COR-L47 (cell line): ENCODE results near the gene MRPS18A.
A peak's percentile ranks its signal among the peaks of the same experiment; 100 is the strongest.
"Not testable (repeated sequence)": the region's sequence is repeated elsewhere in the genome, so short reads cannot be mapped to it uniquely, and the experiment has no call there.

Experiments used
- DNase-seq: peaks from one replicate; lab custom pipeline; 2025; lab: John Stamatoyannopoulos, UW

MRPS18A gene

GRCh38 chr6:43671011-43671800 lies 16.4 kb downstream of the MRPS18A start:
- no peak for DNase-seq

GRCh38 chr6:43670623-43670986 lies 17.0 kb downstream of the MRPS18A start:
- no peak for DNase-seq

DNA sequence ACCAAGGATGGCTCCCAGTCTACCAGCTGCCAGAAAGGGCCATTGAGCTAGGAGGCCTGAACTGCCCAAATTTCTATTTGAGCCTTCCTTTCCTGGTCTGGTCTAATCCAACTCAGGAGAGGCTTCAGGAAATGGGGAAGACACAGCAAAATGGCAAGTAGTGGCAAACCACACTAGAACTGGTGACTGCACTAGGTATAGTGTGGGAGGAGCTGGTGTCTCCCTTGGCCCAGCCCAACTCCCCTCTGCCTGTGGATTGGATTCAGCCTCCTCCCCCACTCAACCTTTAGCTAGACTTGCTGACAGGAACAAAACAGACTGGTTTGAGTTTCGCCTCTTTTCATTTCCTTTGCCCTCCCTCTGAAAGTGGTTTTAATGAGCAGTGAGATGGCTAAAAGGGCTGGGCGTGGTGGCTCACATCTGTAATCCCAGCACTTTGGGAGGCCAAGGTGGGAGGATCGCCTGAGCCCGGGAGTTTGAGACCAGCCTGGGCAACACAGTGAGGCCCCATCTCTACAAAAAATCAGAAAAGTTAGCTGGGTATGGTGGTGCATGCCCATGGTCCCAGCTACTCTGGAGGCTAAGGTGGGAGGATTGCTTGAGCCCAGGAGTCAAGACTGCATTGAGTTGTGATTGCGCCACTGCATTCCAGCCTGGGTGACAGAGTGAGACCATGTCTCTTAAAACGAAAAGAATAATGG lies 17.5 kb downstream of the MRPS18A start:
- DNase-seq, result no peak

- DNase-seq, result no peak
Observed at GRCh38 chr6:43669050-43669921, 18.3 kb downstream of the MRPS18A start.

GRCh38 chr6:43668151-43669028 lies 19.2 kb downstream of the MRPS18A start:
- DNase-seq, result peak; percentile 67

DNA sequence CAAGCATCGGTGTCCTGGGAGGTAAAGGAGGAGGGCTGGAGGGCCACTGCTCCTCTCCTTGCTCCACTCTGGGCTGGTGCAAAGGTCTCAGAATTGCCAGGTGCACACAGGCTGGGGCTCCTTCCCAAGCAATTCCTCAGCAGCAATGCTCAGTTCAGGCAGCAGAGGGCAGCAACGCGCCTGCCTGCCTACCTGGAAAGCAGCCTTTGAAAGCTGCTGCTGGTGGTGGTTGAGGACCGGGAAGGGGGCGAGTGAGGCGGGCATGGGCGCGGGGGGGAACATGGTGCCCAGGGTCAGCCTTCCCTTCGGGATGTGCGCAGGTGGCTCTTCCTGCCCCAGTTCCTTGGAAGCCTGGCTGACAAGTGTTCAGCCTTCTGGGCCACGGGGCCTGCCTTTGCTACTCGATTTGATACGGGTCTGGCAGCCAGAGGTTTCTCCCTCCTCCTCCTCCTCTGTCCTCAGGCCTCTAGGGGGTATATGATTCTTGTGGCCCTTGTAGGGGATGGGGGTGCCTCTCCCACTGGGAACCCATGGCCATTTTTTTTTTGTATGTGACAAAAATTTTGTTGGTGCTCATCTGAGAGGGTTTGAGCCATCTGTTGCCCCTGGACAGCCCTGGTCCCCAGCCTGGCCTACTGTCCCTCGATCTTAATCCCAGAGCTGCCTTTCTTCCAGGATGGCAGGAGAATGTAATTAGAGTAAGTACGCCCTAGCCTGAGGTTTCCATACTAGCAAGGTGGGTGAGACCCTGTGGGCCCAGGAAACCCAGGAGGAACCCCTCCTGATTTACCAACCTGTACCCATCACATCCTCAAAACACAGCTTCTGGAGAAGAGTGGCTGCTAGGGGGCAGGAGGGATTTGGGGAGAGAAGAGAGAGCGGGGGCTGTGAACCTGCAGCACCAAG lies 20.1 kb downstream of the MRPS18A start:
- DNase-seq, result peak; percentile 67

DNA sequence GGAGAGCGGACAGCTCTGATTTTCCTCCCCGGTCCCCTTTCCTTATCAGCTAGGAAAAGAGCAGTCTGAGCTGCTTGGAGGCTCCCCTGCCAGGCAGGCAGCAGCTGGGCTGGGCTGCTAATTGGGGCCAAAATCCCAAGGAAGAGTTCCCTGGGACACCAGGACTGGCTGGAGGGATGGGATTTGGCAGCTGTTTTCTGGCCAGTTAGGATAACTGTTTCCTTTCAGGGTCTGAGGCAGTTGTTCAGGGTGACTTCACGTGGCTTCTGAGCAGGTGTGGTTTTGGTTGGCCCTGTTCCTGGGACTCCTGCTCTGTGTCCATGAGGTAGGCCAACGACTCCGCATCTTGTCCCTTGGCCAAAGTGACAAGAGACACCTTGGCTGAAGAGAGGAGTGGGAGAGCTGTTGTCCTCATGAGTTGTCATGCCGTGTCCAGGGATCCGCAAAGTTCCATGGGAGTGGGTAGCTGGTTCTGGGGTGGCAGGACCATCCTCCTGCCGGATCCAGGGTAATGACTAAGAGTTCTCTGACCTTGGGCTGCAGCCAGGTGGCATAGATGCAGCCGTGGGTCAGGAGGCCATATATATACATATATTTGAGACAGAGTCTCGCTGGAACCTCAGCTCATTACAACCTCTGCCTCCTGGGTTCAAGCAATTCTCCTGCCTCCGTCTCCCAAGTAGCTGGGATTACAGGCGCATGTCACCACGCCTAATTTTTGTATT lies 21.2 kb downstream of the MRPS18A start:
- no peak for DNase-seq

- no peak for DNase-seq
Observed at GRCh38 chr6:43665376-43665775, 22.2 kb downstream of the MRPS18A start.

GRCh38 chr6:43662948-43663347 lies 24.6 kb downstream of the MRPS18A start:
- not testable (repeated sequence) for DNase-seq

GRCh38 chr6:43658161-43658560 lies 29.4 kb downstream of the MRPS18A start:
- DNase-seq, result no peak

DNA sequence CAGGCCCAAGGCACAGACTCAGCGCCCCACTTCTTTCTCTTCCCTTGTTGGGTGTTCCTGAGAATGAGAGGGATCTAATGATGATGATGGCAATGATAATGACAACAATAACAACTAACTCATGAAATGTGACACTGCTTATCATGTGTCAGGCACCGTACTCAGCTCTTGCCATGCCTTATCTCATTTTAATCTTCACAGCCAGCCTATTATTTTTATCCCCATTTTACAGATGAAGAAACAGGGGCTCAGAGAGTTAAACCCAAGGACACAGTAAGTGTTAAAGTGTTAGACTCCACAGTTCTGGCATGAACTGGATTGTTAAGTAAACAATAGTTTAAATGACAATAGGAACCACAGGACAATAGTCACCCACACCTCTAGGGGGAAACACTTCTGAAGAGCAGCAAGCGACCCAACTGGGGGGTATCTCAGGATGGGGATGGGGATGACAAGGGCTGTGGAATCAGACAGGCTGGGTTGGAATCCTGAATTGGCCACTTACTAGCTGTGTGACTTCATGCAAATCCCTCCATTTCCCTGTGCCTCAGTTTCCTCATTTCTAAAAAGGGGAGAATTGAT lies 30.3 kb downstream of the MRPS18A start:
- no peak for DNase-seq

GRCh38 chr6:43652822-43653221 lies 34.8 kb downstream of the MRPS18A start:
- DNase-seq, result not testable (repeated sequence)

- DNase-seq, result no peak
Observed at GRCh38 chr6:43648248-43648647, 39.3 kb downstream of the MRPS18A start.

DNA sequence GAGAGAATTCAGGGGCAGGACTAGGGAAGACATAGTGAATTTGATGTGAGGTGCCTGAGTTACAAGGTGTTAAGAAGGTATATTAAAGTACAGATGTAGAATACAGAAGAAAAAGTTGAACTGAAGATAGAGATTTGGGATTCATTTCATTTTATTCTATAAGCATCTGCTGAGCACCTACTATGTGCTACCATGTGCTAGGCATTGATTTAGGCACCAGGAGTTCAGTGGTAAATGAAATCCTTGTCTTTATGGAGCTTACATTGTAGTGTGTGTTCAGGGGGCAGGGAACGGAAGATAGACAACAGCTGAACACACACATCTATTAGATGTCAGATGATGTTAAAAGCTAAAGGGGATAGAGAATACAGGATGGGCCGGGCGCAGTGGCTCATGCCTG lies 40.0 kb downstream of the MRPS18A start:
- no peak for DNase-seq

DNA sequence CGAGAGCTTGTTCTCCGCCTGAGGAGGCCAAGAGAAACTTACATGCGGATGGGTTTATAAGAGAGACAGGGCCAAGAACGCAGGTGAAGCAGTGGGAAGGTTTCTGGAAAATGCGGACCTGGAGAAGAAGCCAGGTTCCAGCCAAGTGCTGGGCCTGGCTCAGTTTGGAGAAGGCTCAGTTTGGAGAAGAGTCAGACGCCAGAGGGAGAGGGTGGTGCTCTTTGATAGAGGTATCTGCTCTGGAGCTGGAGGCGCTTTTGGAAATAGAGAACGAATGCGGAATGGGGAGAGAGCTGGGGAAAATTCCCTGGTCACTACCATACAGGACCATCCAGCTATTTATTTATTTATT lies 42.0 kb downstream of the MRPS18A start:
- no peak for DNase-seq

DNA sequence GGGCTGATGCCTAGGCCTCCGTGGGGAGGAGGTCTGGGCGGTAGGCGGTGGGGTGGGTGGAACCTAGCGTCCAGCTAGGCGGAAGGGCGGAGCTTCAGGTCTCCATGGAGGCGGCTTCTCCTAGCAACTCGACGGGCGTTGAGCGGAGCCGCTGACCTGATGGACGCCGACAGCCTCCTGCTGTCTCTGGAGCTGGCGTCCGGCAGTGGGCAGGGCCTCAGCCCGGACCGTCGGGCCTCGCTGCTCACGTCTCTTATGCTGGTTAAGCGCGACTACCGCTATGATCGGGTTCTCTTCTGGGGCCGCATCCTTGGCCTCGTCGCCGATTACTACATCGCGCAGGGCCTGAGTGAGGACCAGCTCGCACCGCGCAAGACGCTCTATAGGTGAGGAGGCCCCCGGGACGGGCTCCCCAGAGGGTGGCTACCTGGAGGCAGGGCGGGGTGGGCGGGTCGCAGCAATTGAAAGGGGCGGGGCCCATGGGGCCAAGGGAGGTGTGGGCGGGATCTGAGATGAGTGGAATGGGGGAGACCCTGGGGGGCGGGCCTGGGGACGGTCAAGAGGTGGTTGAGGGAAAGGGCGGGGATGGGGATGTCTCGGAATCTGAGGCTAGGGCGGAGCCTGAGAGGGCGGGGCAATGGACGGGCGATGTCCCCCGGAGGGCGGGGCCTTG lies 42.5 kb downstream of the MRPS18A start, which contains the start of gene RSPH9:
Gene RSPH9 (plus strand): TSS at position 97 of the 673 bp plus-strand sequence. CDS start 63 bp downstream, at position 160.
- no peak for DNase-seq

GRCh38 chr6:43639984-43640800 lies 47.4 kb downstream of the MRPS18A start:
- no peak for DNase-seq

DNA sequence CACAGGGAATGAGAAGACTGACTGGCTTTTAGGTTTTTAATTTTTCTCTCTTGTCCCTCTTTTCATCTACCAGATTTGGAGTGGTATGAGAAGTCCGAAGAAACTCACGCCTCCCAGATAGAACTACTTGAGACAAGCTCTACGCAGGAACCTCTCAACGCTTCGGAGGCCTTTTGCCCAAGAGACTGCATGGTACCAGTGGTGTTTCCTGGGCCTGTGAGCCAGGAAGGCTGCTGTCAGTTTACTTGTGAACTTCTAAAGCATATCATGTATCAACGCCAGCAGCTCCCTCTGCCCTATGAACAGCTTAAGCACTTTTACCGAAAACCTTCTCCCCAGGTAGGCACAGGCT lies 51.3 kb downstream of the MRPS18A start:
- no peak for DNase-seq
